Measurements from ENCODE around the gene CYP4B1.
"Not testable (repeated sequence)": the region's sequence is repeated elsewhere in the genome, so short reads cannot be mapped to it uniquely, and the experiment has no call there.

Gene CYP4B1

GRCh38 chr1:46816930-46817329 lies 18.1 kb downstream of the CYP4B1 start:
- no peak for DNase-seq (ENCODE audit: low read depth, low spot score)

- no peak for DNase-seq (ENCODE audit: low read depth, low spot score)
These were observed 19.0 kb downstream of the CYP4B1 start for GRCh38 chr1:46817814-46818213.

- no peak for DNase-seq (ENCODE audit: low read depth, low spot score)
These were observed 19.7 kb downstream of the CYP4B1 start for GRCh38 chr1:46818591-46818990.

GRCh38 chr1:46819335-46819734 lies 20.5 kb downstream of the CYP4B1 start:
- no peak for DNase-seq (ENCODE audit: low read depth, low spot score)

- no peak for DNase-seq (ENCODE audit: low read depth, low spot score)
These were observed 21.2 kb downstream of the CYP4B1 start for GRCh38 chr1:46820076-46820475.

- DNase-seq (ENCODE audit: low read depth, low spot score) = no peak
These were observed 21.8 kb downstream of the CYP4B1 start for GRCh38 chr1:46820560-46821060.

GRCh38 chr1:46822248-46822826 lies 23.5 kb downstream of the CYP4B1 start:
- DNase-seq (ENCODE audit: low read depth, low spot score) = no peak

GRCh38 chr1:46823151-46823550 lies 24.3 kb downstream of the CYP4B1 start:
- DNase-seq (ENCODE audit: low read depth, low spot score) = no peak

- DNase-seq (ENCODE audit: low read depth, low spot score) = not testable (repeated sequence)
These were observed 28.0 kb downstream of the CYP4B1 start for GRCh38 chr1:46826892-46827291.

GRCh38 chr1:46830665-46831322 lies 31.9 kb downstream of the CYP4B1 start:
- no peak for DNase-seq (ENCODE audit: low read depth, low spot score)

- DNase-seq (ENCODE audit: low read depth, low spot score) = not testable (repeated sequence)
These were observed 36.6 kb downstream of the CYP4B1 start for GRCh38 chr1:46835469-46835868.

GRCh38 chr1:46846386-46846785 lies 47.5 kb downstream of the CYP4B1 start:
- DNase-seq (ENCODE audit: low read depth, low spot score) = not testable (repeated sequence)

GRCh38 chr1:46857660-46858065 lies 58.8 kb downstream of the CYP4B1 start:
- not testable (repeated sequence) for DNase-seq (ENCODE audit: low read depth, low spot score)

- DNase-seq (ENCODE audit: low read depth, low spot score) = no peak
These were observed 63.5 kb downstream of the CYP4B1 start for GRCh38 chr1:46862348-46862747.
